GM10266 (cell line): ENCODE measurements around the gene NDUFAF8.

ENCODE experiments used
- DNase-seq: peaks from one replicate; pipeline ENCODE4 v3.0.0; 2012; ENCODE audit errors: extremely low spot score
- TF ChIP-seq, protein P1 (sequence below): IDR thresholded peaks from 2 replicates; pipeline ENCODE4 v1.5.1; 2012; ENCODE audit warnings: mild to moderate bottlenecking, low read depth; ENCODE audit not compliant: control insufficient read depth, insufficient read depth; ENCODE audit errors: missing control alignments

NDUFAF8 gene

DNA sequence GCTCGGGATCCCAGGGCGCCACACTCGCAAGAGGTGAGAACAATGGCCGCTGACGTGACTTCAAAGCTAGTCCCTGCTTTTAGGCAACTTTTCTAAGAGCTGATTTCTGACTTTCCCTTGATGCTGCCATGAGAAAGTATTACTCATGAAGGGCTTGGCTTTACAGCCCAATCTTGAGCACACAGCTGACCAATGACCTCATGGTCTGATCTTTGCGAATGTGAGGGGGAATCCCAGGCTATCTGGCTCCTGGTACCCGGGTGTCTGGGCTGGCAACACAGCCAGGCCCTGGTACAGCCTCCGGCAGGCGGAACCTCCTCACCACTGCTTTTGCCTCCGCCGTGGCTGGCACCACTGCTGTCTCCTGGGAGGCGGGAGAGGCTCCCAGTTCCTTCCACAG lies 17.5 kb downstream of the NDUFAF8 start:
- TF ChIP-seq, protein P1, sequence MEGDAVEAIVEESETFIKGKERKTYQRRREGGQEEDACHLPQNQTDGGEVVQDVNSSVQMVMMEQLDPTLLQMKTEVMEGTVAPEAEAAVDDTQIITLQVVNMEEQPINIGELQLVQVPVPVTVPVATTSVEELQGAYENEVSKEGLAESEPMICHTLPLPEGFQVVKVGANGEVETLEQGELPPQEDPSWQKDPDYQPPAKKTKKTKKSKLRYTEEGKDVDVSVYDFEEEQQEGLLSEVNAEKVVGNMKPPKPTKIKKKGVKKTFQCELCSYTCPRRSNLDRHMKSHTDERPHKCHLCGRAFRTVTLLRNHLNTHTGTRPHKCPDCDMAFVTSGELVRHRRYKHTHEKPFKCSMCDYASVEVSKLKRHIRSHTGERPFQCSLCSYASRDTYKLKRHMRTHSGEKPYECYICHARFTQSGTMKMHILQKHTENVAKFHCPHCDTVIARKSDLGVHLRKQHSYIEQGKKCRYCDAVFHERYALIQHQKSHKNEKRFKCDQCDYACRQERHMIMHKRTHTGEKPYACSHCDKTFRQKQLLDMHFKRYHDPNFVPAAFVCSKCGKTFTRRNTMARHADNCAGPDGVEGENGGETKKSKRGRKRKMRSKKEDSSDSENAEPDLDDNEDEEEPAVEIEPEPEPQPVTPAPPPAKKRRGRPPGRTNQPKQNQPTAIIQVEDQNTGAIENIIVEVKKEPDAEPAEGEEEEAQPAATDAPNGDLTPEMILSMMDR = no peak
- DNase-seq = no peak

- TF ChIP-seq, protein P1 = no peak
- no peak for DNase-seq
Observed at GRCh38 chr17:81257533-81257932, 18.4 kb downstream of the NDUFAF8 start.

DNA sequence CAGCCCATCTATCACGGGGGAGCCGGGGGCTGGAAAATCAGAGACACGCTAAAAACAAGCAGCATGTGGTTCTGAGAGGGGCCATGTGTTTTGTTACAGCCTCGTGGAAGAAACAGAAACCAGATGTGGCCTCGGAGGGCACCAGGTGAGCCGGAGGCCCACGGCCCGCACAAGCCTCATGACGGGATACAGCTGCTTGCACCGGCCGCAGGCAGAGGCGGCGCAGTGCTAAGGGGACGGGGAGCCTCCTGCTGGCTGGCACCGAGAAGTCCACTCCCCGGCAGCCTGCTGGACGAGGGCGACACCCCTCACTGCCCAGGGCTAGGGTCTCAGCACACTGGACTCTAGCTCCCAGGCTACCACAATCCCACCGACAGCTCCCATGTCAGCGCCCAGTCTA lies 19.2 kb downstream of the NDUFAF8 start:
- TF ChIP-seq, protein P1 = no peak
- DNase-seq = no peak

DNA sequence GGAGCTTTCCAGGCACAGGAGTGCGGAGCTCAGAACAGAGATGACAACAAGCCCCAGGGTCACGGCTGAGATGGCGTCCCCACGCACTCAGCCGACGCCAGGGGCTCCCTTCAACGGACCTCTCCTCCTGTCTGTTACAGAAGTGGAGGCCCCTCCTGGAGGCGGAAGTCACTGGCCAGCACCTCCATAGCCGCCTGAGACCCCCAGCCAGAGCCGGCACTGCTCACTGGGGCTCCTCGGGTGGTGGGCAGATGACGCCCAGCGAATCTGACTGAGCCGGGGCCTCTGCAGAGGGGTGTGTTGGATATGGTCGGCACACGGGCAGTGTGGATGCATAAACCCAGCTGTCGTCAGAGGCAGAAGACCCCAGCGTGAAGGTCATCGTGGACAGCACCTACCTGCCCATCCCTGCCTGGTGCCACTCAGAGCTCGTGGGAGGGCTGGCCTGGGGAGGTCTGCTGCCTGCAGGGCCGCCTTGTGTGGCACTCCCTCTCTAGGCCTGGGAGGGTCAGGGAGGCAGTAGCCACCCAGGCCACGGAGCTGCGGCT lies 20.0 kb downstream of the NDUFAF8 start:
- TF ChIP-seq, protein P1 = no peak
- DNase-seq = no peak

GRCh38 chr17:81260171-81260570 lies 21.1 kb downstream of the NDUFAF8 start:
- TF ChIP-seq, protein P1 = no peak

GRCh38 chr17:81260641-81261040 lies 21.5 kb downstream of the NDUFAF8 start:
- TF ChIP-seq, protein P1 = no peak
- DNase-seq = no peak

More at GRCh38 chr17:81260171-81260570, 21.1 kb downstream of the NDUFAF8 start:
- no peak for DNase-seq

DNA sequence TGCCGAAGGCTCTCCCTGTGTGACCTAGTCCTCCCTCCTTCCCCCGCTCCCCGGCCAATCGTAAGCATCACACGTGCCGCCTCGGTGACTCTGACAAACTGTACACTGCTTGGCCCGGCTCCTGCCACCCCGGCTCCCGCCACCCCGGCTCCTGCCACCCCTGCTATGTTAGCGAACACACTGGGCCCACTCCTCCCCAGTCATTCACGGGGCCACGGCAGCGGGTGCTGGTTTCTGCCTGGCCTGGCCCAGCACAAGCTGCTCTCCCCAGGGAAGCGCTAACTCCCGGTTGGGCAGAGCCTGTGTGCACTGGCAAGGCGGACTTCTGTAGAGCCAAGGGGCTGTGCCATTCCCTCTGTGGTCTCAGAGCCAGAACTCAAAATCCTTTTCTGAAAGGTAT lies 22.0 kb downstream of the NDUFAF8 start:
- no peak for DNase-seq
- TF ChIP-seq, protein P1 = no peak
